SK-N-MC (cell line): Measurements from ENCODE around the gene FHL3.

Experiments
- EZH2 ChIP-seq: fragments of 200-600 bp; sonication (generic); IDR thresholded peaks from one replicate; pipeline ENCODE4 v1.6.1; 2017; ENCODE audit warnings: antibody characterized with exemption
- FOXP2 ChIP-seq: optimal IDR thresholded peaks from 2 replicates; pipeline ENCODE3; 2011; ENCODE audit warnings: mild to moderate bottlenecking, moderate library complexity; ENCODE audit not compliant: insufficient read depth; ENCODE audit errors: extremely low read length, control extremely low read depth
- POLR2AphosphoS5 ChIP-seq: IDR thresholded peaks from 2 replicates; pipeline ENCODE4 v1.6.1; 2012; ENCODE audit warnings: mild to moderate bottlenecking, low read depth, low read length, borderline replicate concordance

- TF ChIP-seq EZH2, result no peak
- no peak for TF ChIP-seq POLR2AphosphoS5
- TF ChIP-seq FOXP2, result no peak
These were observed 7.9 kb upstream of the FHL3 start for GRCh38 chr1:38013227-38013622.
